Panc1 (cell line): ENCODE data around the gene SH3BP4. TPM values are rescaled to one million over a fixed set of nuclear protein-coding genes. Genes with fewer than 3 reads are reported as not detected.

ENCODE experiments used
- ATAC-seq: fragments of 200-7000 bp; cut with Tn5 transposase; 2 replicates; pipeline ENCODE4 v1.9.1; 2020; ENCODE audit warnings: mild to moderate bottlenecking, moderate library complexity
- BruUV-seq: library from RNA; stranded (reverse); fragments of 400-500 nt; replicated peaks from 2 replicates; lab custom pipeline; 2021; lab: Mats Ljungman, UMichigan
- CTCF ChIA-PET: fragments of 300-600 bp; sonication (Branson Sonifier 250); formaldehyde crosslinking; loops from one replicate; lab custom pipeline; 2022; ENCODE audit warnings: antibody characterized with exemption; lab: Charles Lee
- POLR2A ChIA-PET: fragments of 300-600 bp; sonication (Branson Sonifier 250); formaldehyde crosslinking; loops from one replicate; lab custom pipeline; 2022; ENCODE audit warnings: antibody characterized with exemption; lab: Charles Lee
- DNase-seq: peaks from one replicate; pipeline ENCODE4 v3.0.0-alpha.2; 2010; ENCODE audit warnings: low read depth, low spot score
- H3K27ac ChIP-seq: 2 replicates; pipeline ENCODE4 v1.5.1; 2011; ENCODE audit warnings: mild to moderate bottlenecking, low read length, inconsistent platforms
- H3K27me3 ChIP-seq: fragments of 200-500 bp; sonication (Bioruptor generic); 2 replicates; pipeline ENCODE4 v1.6.0; 2014; ENCODE audit warnings: low read length, inconsistent platforms; ENCODE audit not compliant: control insufficient read depth, insufficient read depth
- H3K36me3 ChIP-seq: fragments of 200-500 bp; sonication (Bioruptor generic); 2 replicates; pipeline ENCODE4 v1.5.1; 2014; ENCODE audit warnings: inconsistent platforms, mild to moderate bottlenecking, low read length, moderate library complexity; ENCODE audit not compliant: control insufficient read depth, insufficient read depth
- H3K4me1 ChIP-seq: 2 replicates; pipeline ENCODE4 v1.5.1; 2011; ENCODE audit warnings: inconsistent platforms, mild to moderate bottlenecking, low read length, moderate library complexity; ENCODE audit not compliant: control insufficient read depth, insufficient read depth
- H3K4me3 ChIP-seq, 2 experiments: 2 replicates each; pipeline ENCODE4 v1.5.1; 2011 to 2012; ENCODE audit warnings: low read depth in 2 of 2, low read length in 2 of 2, mild to moderate bottlenecking in 2 of 2, inconsistent platforms in 1 of 2, moderate library complexity in 1 of 2
- H3K9me3 ChIP-seq: fragments of 200-500 bp; sonication (Bioruptor generic); 2 replicates; pipeline ENCODE4 v1.5.1; 2014; ENCODE audit warnings: low read depth, mild to moderate bottlenecking, inconsistent platforms, low read length, moderate library complexity; ENCODE audit not compliant: control insufficient read depth, insufficient read depth
- POLR2AphosphoS5 ChIP-seq: IDR thresholded peaks from 2 replicates; pipeline ENCODE4 v1.6.1; 2012; ENCODE audit warnings: mild to moderate bottlenecking, low read depth, low read length, moderate library complexity
- REST ChIP-seq, 2 experiments: IDR thresholded peaks; 2 replicates each; pipeline ENCODE4 v1.6.1; 2011 to 2012; ENCODE audit warnings: low read depth in 2 of 2, control low read depth in 1 of 2, low read length in 1 of 2, mild to moderate bottlenecking in 1 of 2, moderate library complexity in 1 of 2; ENCODE audit not compliant: insufficient read depth in 1 of 2
- SIN3A ChIP-seq: IDR thresholded peaks from 2 replicates; pipeline ENCODE4 v1.6.1; 2012; ENCODE audit warnings: low read depth, mild to moderate bottlenecking, low read length, moderate library complexity, borderline replicate concordance; ENCODE audit not compliant: insufficient read depth
- TCF7L2 ChIP-seq: IDR thresholded peaks from 2 replicates; pipeline ENCODE4 v1.6.1; 2011; ENCODE audit warnings: mild to moderate bottlenecking, low read depth, low read length, inconsistent platforms
- in situ Hi-C: cut with HindIII; loops from 2 replicates; pipeline ENCODE4 v1.10.0; 2016; ENCODE audit warnings: low sequenced_read_pairs, low pct_unique_long_range_greater_than_20kb
- intact Hi-C: fragments of 100-400 bp; cut with micrococcal nuclease; formaldehyde crosslinking; loops from one replicate; pipeline ENCODE4 v1.10.0; 2022; ENCODE audit not compliant: unreplicated experiment
- total RNA-seq: library from RNA; stranded (reverse); gene quantifications from one replicate; pipeline ENCODE4 v1.2.1, GENCODE V29; 2021; ENCODE audit not compliant: unreplicated experiment
- TF ChIP-seq, protein P1 (sequence below): fragments of 450-650 bp; IDR thresholded peaks from 2 replicates; pipeline ENCODE4 v1.5.1; 2017; ENCODE audit warnings: mild to moderate bottlenecking

SH3BP4 gene
- total RNA-seq, 1 experiment from 2014 or later, result 133 TPM

DNA sequence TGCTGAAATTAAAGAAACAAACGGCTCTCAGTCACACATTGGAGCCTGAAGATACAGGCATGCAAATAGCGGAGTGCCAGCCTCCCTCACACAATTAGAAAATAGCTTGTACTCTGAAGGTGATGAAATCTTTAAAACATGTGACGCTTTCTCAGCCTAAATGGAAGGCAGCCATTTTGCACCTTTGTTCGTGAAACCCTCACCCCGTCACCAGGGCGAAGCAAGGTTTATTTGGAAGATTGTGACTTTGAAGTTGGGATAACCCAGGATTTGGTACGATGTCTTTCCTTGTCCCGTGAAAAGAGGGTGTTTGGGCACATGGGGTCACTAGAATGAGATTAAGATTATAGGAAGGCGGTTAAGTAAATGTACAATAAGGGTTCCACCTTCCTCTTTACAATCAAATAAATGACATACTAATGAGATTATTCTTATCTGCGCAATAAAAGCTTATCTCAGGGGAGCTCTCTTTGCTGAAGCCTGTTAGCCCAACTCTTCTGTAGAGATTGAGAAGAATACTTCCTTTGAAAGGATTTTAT is 4.2 kb downstream of the SH3BP4 start:
- ATAC-seq (no peak), DNase-seq (no peak)
- intact Hi-C loops (loop anchor here (5.0 kb wide), 2 partner anchors 74 to 404 kb away; no protein-coding TSS in a partner anchor), in situ Hi-C loops (no loop called here)
- Histone ChIP-seq H3K27me3 (no peaks in the 10 kb centered on the region), H3K36me3 (no peaks in the 10 kb centered on the region; the same call in 1 of the 2 replicates), H3K4me1 (peaks cover 65% of the 10 kb centered on the region), H3K9me3 (no peaks in the 10 kb centered on the region), H3K4me3 (peak overlapping the region in 1 of 2 experiments; percentile 92; a peak in 2 of 4 replicates), H3K27ac (peak overlapping the region; percentile 99)
- ChIA-PET CTCF (interaction anchor here (0.7 kb wide), 1 partner anchor 36 kb away, joined by 3 read pairs; no protein-coding TSS in a partner anchor), POLR2A (interaction anchor here (0.6 to 0.7 kb wide), 8 partner anchors 18 to 464 kb away, joined by 3 to 15 read pairs (median 7); no protein-coding TSS in a partner anchor)
- TF ChIP-seq, protein P1, sequence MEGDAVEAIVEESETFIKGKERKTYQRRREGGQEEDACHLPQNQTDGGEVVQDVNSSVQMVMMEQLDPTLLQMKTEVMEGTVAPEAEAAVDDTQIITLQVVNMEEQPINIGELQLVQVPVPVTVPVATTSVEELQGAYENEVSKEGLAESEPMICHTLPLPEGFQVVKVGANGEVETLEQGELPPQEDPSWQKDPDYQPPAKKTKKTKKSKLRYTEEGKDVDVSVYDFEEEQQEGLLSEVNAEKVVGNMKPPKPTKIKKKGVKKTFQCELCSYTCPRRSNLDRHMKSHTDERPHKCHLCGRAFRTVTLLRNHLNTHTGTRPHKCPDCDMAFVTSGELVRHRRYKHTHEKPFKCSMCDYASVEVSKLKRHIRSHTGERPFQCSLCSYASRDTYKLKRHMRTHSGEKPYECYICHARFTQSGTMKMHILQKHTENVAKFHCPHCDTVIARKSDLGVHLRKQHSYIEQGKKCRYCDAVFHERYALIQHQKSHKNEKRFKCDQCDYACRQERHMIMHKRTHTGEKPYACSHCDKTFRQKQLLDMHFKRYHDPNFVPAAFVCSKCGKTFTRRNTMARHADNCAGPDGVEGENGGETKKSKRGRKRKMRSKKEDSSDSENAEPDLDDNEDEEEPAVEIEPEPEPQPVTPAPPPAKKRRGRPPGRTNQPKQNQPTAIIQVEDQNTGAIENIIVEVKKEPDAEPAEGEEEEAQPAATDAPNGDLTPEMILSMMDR, result no peak
- no peak for TF ChIP-seq SIN3A
- no peak for TF ChIP-seq REST (IDR thresholded peaks at IDR 0.05; ENCODE audit: insufficient read depth in 1 of 2, low read depth in 2 of 2, low read length in 1 of 2)
- peak; percentile 23; the same call in 1 of the 2 replicates for TF ChIP-seq POLR2AphosphoS5
- TF ChIP-seq TCF7L2, result peak; percentile 51; the same call in 1 of the 2 replicates
- no TSS peak for BruUV-seq

- peaks cover 78% of the 10 kb centered on the region for H3K4me1 ChIP-seq
- in situ Hi-C loops (no loop called here), intact Hi-C loops (loop anchor here (5.0 kb wide), 2 partner anchors 75 to 405 kb away; no protein-coding TSS in a partner anchor)
- ChIA-PET CTCF (interaction anchor here (0.7 kb wide), 1 partner anchor 464 kb away, joined by 7 read pairs; no protein-coding TSS in a partner anchor), POLR2A (interaction anchor here (0.9 kb wide), 1 partner anchor 9 kb away, joined by 4 read pairs; no protein-coding TSS in a partner anchor)
- ATAC-seq (no peak), DNase-seq (no peak)
- no peaks in the 10 kb centered on the region for H3K27me3 ChIP-seq
- no TSS peak for BruUV-seq
- TF ChIP-seq SIN3A (no peak), POLR2AphosphoS5 (no peak), TCF7L2 (no peak), REST (IDR thresholded peaks at IDR 0.05; ENCODE audit: insufficient read depth in 1 of 2, low read depth in 2 of 2, low read length in 1 of 2) (no peak)
- TF ChIP-seq, protein P1, result no peak
- no peaks in the 10 kb centered on the region for H3K9me3 ChIP-seq
- H3K4me3 ChIP-seq, result no peak overlapping the region; a peak in 1 of 4 replicates
- H3K27ac ChIP-seq, result peak overlapping the region; percentile 99
- no peaks in the 10 kb centered on the region for H3K36me3 ChIP-seq
Measured at GRCh38 chr2:234957834-234958135, 6.0 kb downstream of the SH3BP4 start.
